Suppressor macrophage treated with lipopolysaccharide for 1 hour (primary cell): ENCODE data around the gene ZSWIM7.

Source experiments
- DNase-seq, 3 donors: peaks; one replicate each; pipeline ENCODE4 v3.0.0-alpha.2; 2020 to 2022

Gene ZSWIM7

DNA sequence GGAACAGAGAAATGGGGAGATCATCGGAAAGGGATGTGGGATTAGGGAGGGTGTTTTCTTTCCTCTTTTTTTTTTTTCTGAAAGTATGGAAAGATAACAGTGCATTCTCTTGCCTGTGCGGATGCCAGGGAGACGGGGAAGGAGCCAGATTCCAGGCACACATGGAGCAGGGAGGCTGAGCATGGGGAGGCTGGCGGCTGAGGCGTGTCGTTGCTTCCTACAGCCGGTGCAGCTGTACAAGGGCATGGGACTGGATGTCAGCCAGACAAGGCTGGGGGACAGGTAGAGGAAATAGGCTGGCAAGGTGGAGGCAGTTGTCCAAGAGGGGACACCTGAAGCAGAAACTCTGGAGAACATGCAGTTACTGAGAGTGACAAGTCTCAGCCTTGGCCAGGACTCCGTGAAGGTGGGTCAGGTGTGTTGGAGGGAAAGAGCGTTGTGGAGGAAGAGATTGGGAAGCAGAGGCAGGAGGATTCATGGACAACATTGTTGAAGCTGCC is 71.2 kb downstream of the ZSWIM7 start:
- no peak for DNase-seq
